KMS-11 (cell line): ENCODE measurements around the gene TMTC1.
"Not testable (repeated sequence)": the region's sequence is repeated elsewhere in the genome, so short reads cannot be mapped to it uniquely, and the experiment has no call there.

Experiments used
- H2AFZ ChIP-seq: fragments of 200-600 bp; sonication (generic); 2 replicates; pipeline ENCODE4 v1.6.1; 2016; ENCODE audit warnings: antibody characterized with exemption, mixed run types, low read depth
- H3K27ac ChIP-seq: fragments of 200-600 bp; sonication (generic); 2 replicates; pipeline ENCODE4 v1.6.1; 2016; ENCODE audit warnings: mild to moderate bottlenecking, mixed run types
- H3K27me3 ChIP-seq: fragments of 200-600 bp; sonication (generic); 2 replicates; pipeline ENCODE4 v1.6.1; 2017; ENCODE audit warnings: mild to moderate bottlenecking, low read depth, mixed run types, moderate library complexity; ENCODE audit not compliant: insufficient read depth
- H3K36me3 ChIP-seq: fragments of 200-600 bp; sonication (generic); 2 replicates; pipeline ENCODE4 v1.6.1; 2017; ENCODE audit warnings: mild to moderate bottlenecking, mixed run types; ENCODE audit not compliant: insufficient read depth
- H3K4me1 ChIP-seq: fragments of 200-600 bp; sonication (generic); 2 replicates; pipeline ENCODE4 v1.6.1; 2016; ENCODE audit warnings: mild to moderate bottlenecking, low read depth, mixed run types; ENCODE audit not compliant: poor library complexity, severe bottlenecking
- H3K4me2 ChIP-seq: fragments of 200-600 bp; sonication (generic); 2 replicates; pipeline ENCODE4 v1.7.0; 2016; ENCODE audit warnings: mild to moderate bottlenecking, mixed run types
- H3K4me3 ChIP-seq: fragments of 200-600 bp; sonication (generic); IDR thresholded peaks from 2 replicates; pipeline ENCODE4 v1.6.1; 2017; ENCODE audit warnings: low read depth, low read length, mixed read lengths; ENCODE audit not compliant: insufficient read depth
- H3K79me2 ChIP-seq: fragments of 200-600 bp; sonication (generic); 2 replicates; pipeline ENCODE4 v1.6.1; 2016; ENCODE audit warnings: low read depth, mixed run types; ENCODE audit not compliant: insufficient read depth
- H3K9ac ChIP-seq: fragments of 200-600 bp; sonication (generic); 2 replicates; pipeline ENCODE4 v1.6.1; 2016; ENCODE audit warnings: mild to moderate bottlenecking, mixed run types
- H4K20me1 ChIP-seq: fragments of 200-600 bp; sonication (generic); 2 replicates; pipeline ENCODE4 v1.6.1; 2016; ENCODE audit warnings: mild to moderate bottlenecking, mixed run types; ENCODE audit not compliant: insufficient read depth
- CTCF ChIP-seq: fragments of 200-600 bp; sonication (generic); conservative IDR thresholded peaks from 2 replicates; pipeline ENCODE4 v1.6.1; 2017; ENCODE audit warnings: low read depth, mild to moderate bottlenecking, antibody characterized with exemption, low read length, moderate library complexity, mixed read lengths

TMTC1 gene

GRCh38 chr12:29638528-29638927, 145.2 kb downstream of the TMTC1 start:
- H3K9ac ChIP-seq: no peak overlapping the region
- no peaks in the 10 kb centered on the region for H3K4me1 ChIP-seq
- H3K27me3 ChIP-seq: no peaks in the 10 kb centered on the region
- no peaks in the 10 kb centered on the region for H3K36me3 ChIP-seq
- H2AFZ ChIP-seq: no peak overlapping the region
- H3K79me2 ChIP-seq: no peaks in the 10 kb centered on the region
- H3K4me2 ChIP-seq: no peak overlapping the region
- no peak overlapping the region for H3K27ac ChIP-seq
- no peaks in the 10 kb centered on the region for H4K20me1 ChIP-seq
- H3K4me3 ChIP-seq: no peak overlapping the region
- TF ChIP-seq CTCF: no peak

- Histone ChIP-seq H4K20me1 (no peaks in the 10 kb centered on the region), H3K36me3 (no peaks in the 10 kb centered on the region), H3K4me2 (no peak overlapping the region), H3K4me3 (no peak overlapping the region), H2AFZ (no peak overlapping the region), H3K9ac (no peak overlapping the region), H3K27ac (no peak overlapping the region), H3K27me3 (no peaks in the 10 kb centered on the region), H3K79me2 (no peaks in the 10 kb centered on the region), H3K4me1 (no peaks in the 10 kb centered on the region)
- TF ChIP-seq CTCF: no peak
Measured at GRCh38 chr12:29634057-29634456, 149.7 kb downstream of the TMTC1 start.

GRCh38 chr12:29630164-29630563, 153.6 kb downstream of the TMTC1 start:
- not testable (repeated sequence) for H3K9ac ChIP-seq, H3K27me3 ChIP-seq, H4K20me1 ChIP-seq, H3K79me2 ChIP-seq, H2AFZ ChIP-seq, H3K27ac ChIP-seq, H3K4me1 ChIP-seq, H3K4me3 ChIP-seq, H3K4me2 ChIP-seq, H3K36me3 ChIP-seq

- no peak overlapping the region for H2AFZ ChIP-seq
- TF ChIP-seq CTCF: no peak
- no peak overlapping the region for H3K9ac ChIP-seq
- no peaks in the 10 kb centered on the region for H4K20me1 ChIP-seq
- no peaks in the 10 kb centered on the region for H3K4me1 ChIP-seq
- no peaks in the 10 kb centered on the region for H3K79me2 ChIP-seq
- no peaks in the 10 kb centered on the region for H3K36me3 ChIP-seq
- H3K4me2 ChIP-seq: no peak overlapping the region
- no peaks in the 10 kb centered on the region for H3K27me3 ChIP-seq
- H3K27ac ChIP-seq: no peak overlapping the region
- H3K4me3 ChIP-seq: no peak overlapping the region
Measured at GRCh38 chr12:29627221-29627620, 156.5 kb downstream of the TMTC1 start.

GRCh38 chr12:29625359-29625953, 158.3 kb downstream of the TMTC1 start:
- Histone ChIP-seq H3K4me2 (no peak overlapping the region), H3K4me3 (no peak overlapping the region), H3K27ac (no peak overlapping the region), H3K36me3 (no peaks in the 10 kb centered on the region), H4K20me1 (no peaks in the 10 kb centered on the region), H3K4me1 (peaks cover 1% of the 10 kb centered on the region), H3K9ac (no peak overlapping the region), H3K79me2 (no peaks in the 10 kb centered on the region), H2AFZ (no peak overlapping the region), H3K27me3 (no peaks in the 10 kb centered on the region)
- no peak for TF ChIP-seq CTCF
